Adrenal gland (tissue), 12 donors: ENCODE results near the gene IGFL4. TPM values are rescaled to one million over a fixed set of nuclear protein-coding genes. Genes with fewer than 3 reads are reported as not detected.
A peak's percentile ranks its signal among the peaks of the same experiment; 100 is the strongest.

ENCODE experiments used
- DNase-seq, 7 donors: peaks; one replicate each; pipeline ENCODE4 v3.0.0-alpha.2; 2019 to 2020
- H3K27ac ChIP-seq, 5 donors: fragments of 200-600 bp; sonication (generic) in 4 of 5; 1 replicate in 3 of 5; 2 replicates in 2 of 5; pipeline versions ENCODE4 v1.5.1 to v1.8.0; 2016 to 2020; ENCODE audit warnings: mild to moderate bottlenecking in 1 of 5
- H3K27me3 ChIP-seq: fragments of 200-600 bp; 2 replicates; pipeline ENCODE4 v1.8.0; 2021
- H3K36me3 ChIP-seq, 2 donors: fragments of 200-600 bp; replicated peaks in 1 of 2; 1 replicate in 1 of 2; 2 replicates in 1 of 2; pipeline versions ENCODE4 v1.5.1 to v1.8.0; 2018 to 2022
- H3K4me1 ChIP-seq, 2 donors: fragments of 200-600 bp; replicated peaks in 1 of 2; 1 replicate in 1 of 2; 2 replicates in 1 of 2; pipeline versions ENCODE4 v1.5.1 to v1.8.0; 2018 to 2021
- H3K4me3 ChIP-seq, 4 donors: fragments of 200-600 bp; sonication (generic) in 3 of 4; one replicate each; pipeline ENCODE4 v1.5.1; 2016 to 2018
- H3K9me3 ChIP-seq, 3 donors: fragments of 200-600 bp; sonication (generic) in 1 of 3; replicated peaks in 1 of 3; 1 replicate in 2 of 3; 2 replicates in 1 of 3; pipeline versions ENCODE4 v1.5.1 to v1.8.0; 2016 to 2021
- CTCF ChIP-seq, 6 experiments: fragments of 450-650 bp in 4 of 6; fragments of 200-600 bp in 2 of 6; sonication (generic) in 1 of 6; IDR thresholded peaks; 1 replicate in 5 of 6; 2 replicates in 1 of 6; pipeline versions ENCODE4 v1.5.1 to v1.8.0; 2016 to 2021; ENCODE audit warnings: antibody characterized with exemption in 6 of 6, mild to moderate bottlenecking in 2 of 6, moderate library complexity in 1 of 6
- POLR2A ChIP-seq, 2 donors: fragments of 450-650 bp; IDR thresholded peaks; one replicate each; pipeline ENCODE4 v1.6.1; 2017; ENCODE audit warnings: antibody characterized with exemption in 2 of 2, mild to moderate bottlenecking in 2 of 2, moderate library complexity in 1 of 2
- WGBS, 4 donors: extraction: QIAGEN DNeasy Blood & Tissue Kit in 2 of 4; methylation state at CpG; one replicate each; pipeline versions ENCODE4 v1.1.5 to v1.1.7; 2013 to 2017; 5-methylcytosine and 5-hydroxymethylcytosine counted together
- intact Hi-C, 2 donors: fragments of 100-400 bp; cut with DNase I; formaldehyde crosslinking; loops; one replicate each; pipeline versions ENCODE4 v1.14.1 to v1.15.0; 2022 to 2023
- polyA plus RNA-seq, 3 donors: library from polyadenylated mRNA; stranded (reverse); fragments of 200-250 nt in 2 of 3; fragments of 350-450 nt in 1 of 3; fragmentation: Illumina TruSeq in 1 of 3; extraction: RNeasy Lipid Tissue Mini Kit (QIAGEN cat#74804) in 1 of 3; gene quantifications; one replicate each; pipeline ENCODE4 v1.2.3, GENCODE V29; 2013 to 2014
- total RNA-seq, 9 donors: library from RNA; depleted of rRNA in 4 of 9; stranded (reverse); fragments of >200 nt in 4 of 9; fragments of 120-200 nt in 1 of 9; fragmentation: NEBNext Ultra II Directional in 1 of 9; extraction: Animal tissue kit (Norgen Biotek cat#: 25700) in 1 of 9; gene quantifications; one replicate each; pipeline versions ENCODE4 v1.1.0 to v1.2.4, GENCODE V29; 2013 to 2023
- donor health status: healthy with polysubstance abuse.
- donor health status: Bipolar disorder and iron deficiency.
- donor health status: DM: yes; HTN: yes; CAD: no.
- donor health status: DM: no; HTN: no; CAD: no.
- donor health status: DM: no; HTN: no; CAD: no.
- donor health status: DM: yes; HTN: yes; CAD: no.

IGFL4 gene
- total and polyA plus RNA-seq, 12 donors = 0.11 to 1.7 (median 0.29) TPM; not detected in 6

- H3K27ac ChIP-seq = no peak overlapping the region
- DNase-seq = no peak
- H3K4me3 ChIP-seq = no peak overlapping the region
- no peaks in the 10 kb centered on the region for H3K27me3 ChIP-seq
- H3K4me1 ChIP-seq = no peaks in the 10 kb centered on the region
- H3K9me3 ChIP-seq = no peaks in the 10 kb centered on the region
- TF ChIP-seq POLR2A (IDR thresholded peaks at IDR 0.05) = no peak
- no peak for TF ChIP-seq CTCF (IDR thresholded peaks at IDR 0.05)
- WGBS, 4 donors = 96 to 98% (median 97%) methylated on average over 5 to 15 of the region's 15 CpGs
- intact Hi-C loops = no loop called here
- no peaks in the 10 kb centered on the region for H3K36me3 ChIP-seq
Measured at GRCh38 chr19:46002678-46003275, 38.0 kb downstream of the IGFL4 start.

DNA sequence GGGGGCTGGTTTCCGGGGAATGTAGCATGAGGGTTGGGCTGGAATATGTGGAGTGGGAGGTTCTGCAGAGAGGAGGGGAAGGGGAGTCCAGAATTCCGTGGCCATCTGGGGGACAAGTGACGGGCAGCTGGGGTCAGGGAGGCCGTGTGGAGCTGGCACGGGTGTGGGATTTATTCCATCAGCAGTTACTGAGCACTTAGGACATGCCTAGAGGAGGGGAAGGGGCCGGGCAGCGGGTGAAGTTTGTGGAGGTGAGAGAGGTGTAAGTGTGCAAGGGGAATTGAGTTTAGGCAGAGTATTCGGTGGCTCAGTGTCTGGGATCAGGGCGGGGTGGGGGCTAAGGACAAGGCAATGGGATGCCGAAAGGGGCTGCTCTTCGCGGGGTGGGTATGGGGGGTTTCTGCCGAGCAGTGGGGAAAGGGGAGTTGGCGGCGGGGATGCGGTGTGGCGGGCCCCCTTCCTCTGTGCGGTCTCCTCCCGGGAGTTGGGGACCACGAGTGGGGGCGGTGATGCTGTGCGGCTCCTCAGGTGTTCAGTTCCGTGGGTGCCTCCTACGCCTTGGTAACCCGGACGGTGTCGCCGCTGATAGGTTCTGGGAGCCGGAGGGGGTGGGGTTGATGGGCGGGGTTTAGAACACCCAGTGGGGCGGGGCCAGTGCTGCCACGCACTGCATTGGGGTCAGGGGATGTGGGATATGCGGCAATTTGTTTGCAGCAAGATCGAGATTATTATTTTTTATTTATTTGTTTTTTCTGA is 40.1 kb downstream of the IGFL4 start:
- no peak overlapping the region for H3K4me3 ChIP-seq
- peak in 6 of 7 donors; percentile 35 to 83 (median 44) for DNase-seq

DNA sequence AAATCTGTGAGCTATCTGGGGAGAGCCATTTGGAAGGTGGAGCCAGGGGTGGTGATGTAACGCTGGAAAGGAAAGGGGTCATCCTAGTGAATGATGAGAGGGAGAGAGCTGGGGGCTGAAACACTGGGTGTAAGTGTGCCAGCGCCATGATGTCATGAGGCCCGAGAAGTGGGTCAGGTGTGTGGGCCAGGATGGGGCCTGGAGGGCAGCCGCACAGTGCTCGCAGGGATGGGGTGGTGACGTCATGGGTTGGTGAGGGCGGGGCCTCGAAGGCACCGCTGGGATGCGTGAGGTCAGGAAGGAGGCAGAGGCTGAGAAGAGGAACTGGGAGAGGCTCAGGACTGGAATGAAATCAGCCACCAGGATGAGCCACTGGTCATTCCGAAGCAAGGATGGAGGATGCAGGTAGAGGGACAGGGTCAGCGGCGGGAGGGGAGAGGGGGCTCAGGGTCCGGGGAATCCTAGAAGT is 41.1 kb downstream of the IGFL4 start:
- Histone ChIP-seq H3K27ac (peak overlapping the region in 1 of 5 donors; percentile 56), H3K27me3 (no peaks in the 10 kb centered on the region), H3K36me3 (no peaks in the 10 kb centered on the region), H3K9me3 (no peaks in the 10 kb centered on the region), H3K4me3 (no peak overlapping the region), H3K4me1 (peaks cover 3 to 9% of the 10 kb centered on the region in 2 donors)
- DNase-seq = peak in 3 of 7 donors; percentile 45 to 87 (median 56)
- 21 to 26% (median 24%) methylated on average over 14 of the region's 14 CpGs for WGBS, 4 donors
- intact Hi-C loops = no loop called here
- no peak for TF ChIP-seq CTCF (IDR thresholded peaks at IDR 0.05)
- TF ChIP-seq POLR2A (IDR thresholded peaks at IDR 0.05) = no peak

More for the DNA sequence above, 40.1 kb downstream of the IGFL4 start:
- TF ChIP-seq POLR2A (IDR thresholded peaks at IDR 0.05) (no peak), CTCF (IDR thresholded peaks at IDR 0.05) (no peak)
- WGBS, 4 donors = 7 to 14% (median 9%) methylated on average over 19 to 34 of the region's 34 CpGs
- Histone ChIP-seq H3K9me3 (no peaks in the 10 kb centered on the region), H3K27me3 (no peaks in the 10 kb centered on the region), H3K4me1 (peaks cover 3 to 8% of the 10 kb centered on the region in 2 donors), H3K36me3 (no peaks in the 10 kb centered on the region), H3K27ac (no peak overlapping the region)
- intact Hi-C loops = no loop called here

GRCh38 chr19:45998834-45999233 is 42.0 kb downstream of the IGFL4 start:
- no peak for DNase-seq
- Histone ChIP-seq H3K27me3 (no peaks in the 10 kb centered on the region), H3K27ac (no peak overlapping the region), H3K4me1 (peaks cover 3 to 14% of the 10 kb centered on the region in 2 donors), H3K4me3 (no peak overlapping the region), H3K9me3 (no peaks in the 10 kb centered on the region), H3K36me3 (no peaks in the 10 kb centered on the region)
- intact Hi-C loops = no loop called here
- 93 to 96% (median 95%) methylated on average over 4 of the region's 4 CpGs for WGBS, 4 donors
- TF ChIP-seq POLR2A (IDR thresholded peaks at IDR 0.05) = no peak
